Ascending aorta (tissue), 2 donors: Measurements from ENCODE around the gene ABCC4. TPM values are rescaled to one million over a fixed set of nuclear protein-coding genes. Genes with fewer than 3 reads are reported as not detected.

ENCODE experiments used
- DNase-seq, 2 donors: peaks; one replicate each; pipeline ENCODE4 v3.0.0-alpha.2; 2019; ENCODE audit warnings: low spot score in 2 of 2
- H3K27ac ChIP-seq, 2 donors: fragments of 200-600 bp; sonication (generic); one replicate each; pipeline ENCODE4 v1.5.1; 2016 to 2017; ENCODE audit warnings: mild to moderate bottlenecking in 1 of 2
- H3K27me3 ChIP-seq: fragments of 200-600 bp; sonication (generic); one replicate; pipeline ENCODE4 v1.5.1; 2017
- H3K36me3 ChIP-seq, 2 donors: fragments of 200-600 bp; sonication (generic); one replicate each; pipeline ENCODE4 v1.5.1; 2016
- H3K4me1 ChIP-seq, 2 donors: fragments of 200-600 bp; sonication (generic); one replicate each; pipeline ENCODE4 v1.5.1; 2016 to 2017; ENCODE audit warnings: mild to moderate bottlenecking in 1 of 2
- H3K4me3 ChIP-seq, 2 donors: fragments of 200-600 bp; sonication (generic); one replicate each; pipeline ENCODE4 v1.5.1; 2016 to 2017; ENCODE audit warnings: mild to moderate bottlenecking in 1 of 2
- H3K9me3 ChIP-seq, 2 donors: fragments of 200-600 bp; sonication (generic); one replicate each; pipeline ENCODE4 v1.5.1; 2016
- CTCF ChIP-seq, 3 experiments: fragments of 200-600 bp in 2 of 3; fragments of 450-650 bp in 1 of 3; sonication (generic) in 2 of 3; IDR thresholded peaks; one replicate each; pipeline ENCODE4 v1.5.1; 2016 to 2019; ENCODE audit warnings: antibody characterized with exemption in 3 of 3, mild to moderate bottlenecking in 1 of 3, moderate library complexity in 1 of 3
- intact Hi-C: fragments of 100-400 bp; cut with DNase I; formaldehyde crosslinking; loops from one replicate; pipeline ENCODE4 v1.15.1; 2023
- total RNA-seq: library from RNA; depleted of rRNA; stranded (reverse); fragments of >200 nt; gene quantifications from one replicate; pipeline ENCODE4 v1.1.0, GENCODE V29; 2016

The ABCC4 gene
- total RNA-seq, 1 donor from 2014 or later, result 6.7 TPM

GRCh38 chr13:95323930-95324662 is 22.8 kb upstream of the ABCC4 start:
- no peaks in the 10 kb centered on the region for H3K4me1 ChIP-seq
- H3K9me3 ChIP-seq, result no peaks in the 10 kb centered on the region
- no peak overlapping the region for H3K27ac ChIP-seq
- TF ChIP-seq CTCF (IDR thresholded peaks at IDR 0.05), result no peak
- H3K4me3 ChIP-seq, result no peak overlapping the region
- no peak for DNase-seq
- H3K36me3 ChIP-seq, result no peaks in the 10 kb centered on the region
- intact Hi-C loops, result no loop called here
- no peaks in the 10 kb centered on the region for H3K27me3 ChIP-seq

DNA sequence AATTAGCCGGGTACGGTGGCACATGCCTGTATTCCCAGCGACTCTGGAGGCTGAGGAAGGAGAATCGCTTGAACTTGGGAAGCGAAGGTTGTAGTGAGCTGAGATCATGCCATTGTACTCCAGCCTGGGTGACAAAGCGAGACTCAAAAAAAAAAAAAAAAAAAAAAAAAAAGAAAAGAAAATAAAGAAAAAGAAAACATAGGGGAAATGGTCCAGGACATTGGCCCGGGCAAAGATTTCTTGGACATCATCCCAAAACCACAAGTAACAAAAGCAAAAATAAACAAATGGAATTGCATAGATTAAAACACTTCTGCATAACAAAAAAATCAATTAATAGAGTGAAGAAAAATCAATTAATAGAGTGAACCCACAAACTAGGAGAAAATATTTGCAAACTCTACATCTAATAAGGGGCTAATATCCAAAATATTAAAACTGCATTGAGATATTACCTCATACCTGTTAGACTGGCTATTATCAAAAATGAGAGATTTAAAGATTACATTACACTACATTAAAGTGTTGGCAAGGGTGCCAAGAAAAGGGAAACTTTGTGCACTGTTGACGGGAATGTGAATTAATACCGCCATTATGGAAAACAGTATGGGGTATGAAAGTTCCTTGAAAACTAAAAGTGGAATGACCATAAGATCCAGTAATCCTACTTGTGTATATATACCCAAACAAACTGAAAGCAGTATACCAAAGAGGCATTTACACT is 18.5 kb upstream of the ABCC4 start:
- Histone ChIP-seq H3K9me3 (no peaks in the 10 kb centered on the region), H3K27ac (no peak overlapping the region), H3K4me3 (no peak overlapping the region), H3K27me3 (no peaks in the 10 kb centered on the region), H3K36me3 (no peaks in the 10 kb centered on the region), H3K4me1 (no peaks in the 10 kb centered on the region)
- no peak for TF ChIP-seq CTCF (IDR thresholded peaks at IDR 0.05)
- DNase-seq, result no peak
- intact Hi-C loops, result no loop called here

DNA sequence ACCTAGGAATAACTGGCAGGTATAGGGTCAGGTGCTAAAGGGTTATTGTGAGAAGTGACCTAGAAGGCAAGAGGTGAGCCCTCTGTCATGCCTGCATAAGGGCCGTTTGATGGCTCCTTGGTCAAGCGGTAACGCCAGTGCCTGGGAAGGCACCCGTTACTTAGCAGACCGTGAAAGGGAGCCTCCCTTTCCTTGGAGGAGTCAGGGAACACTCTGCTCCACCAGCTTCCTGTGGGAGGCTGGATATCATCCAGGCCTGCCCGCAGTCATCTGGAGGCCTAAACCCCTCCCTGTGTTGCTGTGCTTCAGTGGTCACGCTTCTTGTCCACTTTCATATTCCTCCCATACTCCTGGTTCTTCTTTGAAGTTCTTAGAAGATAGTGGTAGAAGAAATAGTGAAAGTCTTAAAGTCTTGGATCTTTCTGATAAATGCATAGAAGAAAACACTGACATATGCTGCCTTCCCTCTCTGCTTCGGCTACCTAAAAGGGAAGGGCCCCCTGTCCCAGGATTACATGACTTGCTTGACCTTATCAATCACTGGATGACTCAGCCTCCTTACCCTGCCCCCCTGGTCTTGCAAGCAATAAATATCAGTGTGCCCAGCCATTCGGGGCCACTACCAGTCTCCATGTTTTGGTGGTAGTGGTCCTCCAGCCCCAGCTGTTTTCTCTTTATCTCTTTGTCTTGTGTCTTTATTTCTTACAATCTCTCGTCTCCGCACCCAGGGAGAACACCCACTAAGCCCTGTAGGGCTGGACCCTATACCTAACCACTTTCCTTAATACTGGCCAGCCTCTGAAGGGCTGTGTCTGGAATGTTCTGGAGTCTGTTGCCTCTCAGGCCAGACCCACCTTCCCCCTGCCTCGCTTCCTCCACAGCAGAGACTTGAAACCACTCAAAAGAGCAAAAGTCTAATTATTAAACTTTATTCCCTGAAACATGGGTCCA is 16.1 kb upstream of the ABCC4 start:
- no peak for TF ChIP-seq CTCF (IDR thresholded peaks at IDR 0.05)

DNA sequence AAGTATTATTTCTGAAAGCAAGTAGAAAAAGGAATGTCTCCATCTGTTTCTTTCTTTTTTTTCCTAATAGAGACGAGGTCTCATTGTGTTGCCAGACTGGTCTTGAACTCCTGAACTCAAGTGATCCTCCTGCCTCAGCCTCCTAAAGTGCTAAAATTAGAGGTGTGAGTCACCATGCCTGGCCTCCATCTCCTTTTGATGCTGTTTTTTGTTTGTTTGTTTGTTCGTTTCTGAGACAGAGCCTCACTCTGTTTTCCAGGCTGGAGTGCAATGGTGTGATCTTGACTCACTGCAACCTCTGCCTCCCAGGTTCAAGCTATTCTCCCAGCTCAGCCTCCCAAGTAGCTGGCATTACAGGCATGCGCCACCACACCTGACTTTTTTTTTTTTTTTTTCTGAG is 14.5 kb upstream of the ABCC4 start:
- Histone ChIP-seq H3K27ac (no peak overlapping the region), H3K9me3 (no peaks in the 10 kb centered on the region), H3K27me3 (no peaks in the 10 kb centered on the region), H3K4me3 (no peak overlapping the region), H3K4me1 (no peaks in the 10 kb centered on the region), H3K36me3 (no peaks in the 10 kb centered on the region)
- intact Hi-C loops, result no loop called here
- no peak for DNase-seq
- no peak for TF ChIP-seq CTCF (IDR thresholded peaks at IDR 0.05)

More for the DNA sequence above, 16.1 kb upstream of the ABCC4 start:
- H3K4me1 ChIP-seq, result no peaks in the 10 kb centered on the region
- no peak for DNase-seq
- no peak overlapping the region for H3K4me3 ChIP-seq
- no peaks in the 10 kb centered on the region for H3K36me3 ChIP-seq
- no peaks in the 10 kb centered on the region for H3K9me3 ChIP-seq
- intact Hi-C loops, result no loop called here
- H3K27ac ChIP-seq, result no peak overlapping the region
- H3K27me3 ChIP-seq, result no peaks in the 10 kb centered on the region

- Histone ChIP-seq H3K4me3 (no peak overlapping the region), H3K4me1 (no peaks in the 10 kb centered on the region), H3K27ac (no peak overlapping the region), H3K9me3 (no peaks in the 10 kb centered on the region), H3K27me3 (no peaks in the 10 kb centered on the region), H3K36me3 (no peaks in the 10 kb centered on the region)
- no peak for TF ChIP-seq CTCF (IDR thresholded peaks at IDR 0.05)
- no peak for DNase-seq
- intact Hi-C loops, result no loop called here
Measured at GRCh38 chr13:95307507-95307906, 6.3 kb upstream of the ABCC4 start.
